Adipocyte (in vitro differentiated cells): ENCODE data around the gene AMOTL2.

Experiments used
- DNase-seq: peaks from one replicate; pipeline ENCODE4 v3.0.0-alpha.2; 2015; ENCODE audit warnings: low read depth
- H3K27me3 ChIP-seq: replicated peaks from 2 replicates; pipeline ENCODE4 v1.7.0; 2013; ENCODE audit warnings: mild to moderate bottlenecking, low read length, moderate library complexity; ENCODE audit not compliant: control insufficient read depth, insufficient read depth
- H3K36me3 ChIP-seq: 2 replicates; pipeline ENCODE4 v1.7.0; 2013; ENCODE audit warnings: low read length, mild to moderate bottlenecking, moderate library complexity; ENCODE audit not compliant: control insufficient read depth, insufficient read depth, severe bottlenecking
- H3K4me1 ChIP-seq: 2 replicates; pipeline ENCODE4 v1.7.0; 2013; ENCODE audit warnings: mild to moderate bottlenecking, low read length, moderate library complexity; ENCODE audit not compliant: control insufficient read depth, insufficient read depth
- H3K4me3 ChIP-seq: 2 replicates; pipeline ENCODE4 v1.7.0; 2013; ENCODE audit warnings: mild to moderate bottlenecking, low read length, moderate library complexity
- H3K9ac ChIP-seq: 2 replicates; pipeline ENCODE4 v1.7.0; 2013; ENCODE audit warnings: mild to moderate bottlenecking, low read length, moderate library complexity
- H3K9me3 ChIP-seq: 2 replicates; pipeline ENCODE4 v1.7.0; 2013; ENCODE audit warnings: mild to moderate bottlenecking, low read length, moderate library complexity; ENCODE audit not compliant: control insufficient read depth

Gene AMOTL2

DNA sequence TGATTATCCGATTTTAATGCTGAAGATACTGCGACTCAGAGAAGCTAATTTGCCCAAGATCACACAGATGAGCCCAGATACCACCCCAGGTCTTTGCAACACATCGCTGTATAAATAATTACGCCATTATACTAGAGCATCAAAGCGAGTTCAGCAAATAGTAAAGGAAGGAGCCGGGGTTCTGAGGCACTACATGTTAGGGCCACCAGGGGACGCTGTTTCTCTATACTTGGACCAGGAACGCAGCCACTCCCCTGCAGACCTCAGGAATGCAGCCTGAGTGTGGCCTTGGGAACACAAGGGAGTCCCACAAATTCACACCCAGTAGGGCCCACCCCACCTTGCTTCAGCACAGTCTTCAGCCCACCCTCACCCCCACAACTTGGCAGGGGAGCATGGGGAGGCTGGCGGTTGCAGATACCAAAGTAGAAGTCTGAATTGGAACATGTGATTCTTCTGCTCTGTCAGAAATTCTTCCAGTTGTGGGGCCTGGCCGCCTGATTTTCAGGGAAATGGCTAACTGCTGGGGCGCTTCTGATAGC, 65.8 kb downstream of the AMOTL2 start:
- Histone ChIP-seq H3K9ac (peak overlapping the region; percentile 86), H3K4me3 (peak overlapping the region; percentile 26), H3K27me3 (no peaks in the 10 kb centered on the region), H3K4me1 (peaks cover 52% of the 10 kb centered on the region), H3K36me3 (no peaks in the 10 kb centered on the region), H3K9me3 (no peaks in the 10 kb centered on the region)
- DNase-seq, result peak; percentile 93

DNA sequence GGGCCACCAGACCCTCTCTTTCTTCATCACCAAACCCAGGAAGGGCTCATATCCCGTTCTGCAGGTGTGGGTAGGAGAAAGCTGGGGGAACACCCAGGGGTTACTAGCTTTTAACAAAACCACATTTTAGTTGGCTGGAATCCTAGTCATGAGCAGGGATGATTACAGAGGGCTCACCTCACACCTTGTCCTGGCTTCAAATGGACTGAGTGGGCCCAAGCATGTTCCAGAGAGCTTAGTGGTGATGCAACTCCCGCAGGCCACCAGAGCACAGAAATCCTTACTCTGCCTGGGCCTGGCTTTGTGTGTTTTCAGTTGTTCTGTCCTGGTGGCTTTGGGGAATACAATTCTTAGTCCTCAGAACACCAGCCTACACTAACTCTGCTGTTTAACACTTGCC, 66.8 kb downstream of the AMOTL2 start:
- no peak for DNase-seq
- Histone ChIP-seq H3K4me3 (no peak overlapping the region), H3K9ac (no peak overlapping the region), H3K27me3 (no peaks in the 10 kb centered on the region), H3K9me3 (no peaks in the 10 kb centered on the region), H3K36me3 (no peaks in the 10 kb centered on the region), H3K4me1 (peaks cover 46% of the 10 kb centered on the region)

DNA sequence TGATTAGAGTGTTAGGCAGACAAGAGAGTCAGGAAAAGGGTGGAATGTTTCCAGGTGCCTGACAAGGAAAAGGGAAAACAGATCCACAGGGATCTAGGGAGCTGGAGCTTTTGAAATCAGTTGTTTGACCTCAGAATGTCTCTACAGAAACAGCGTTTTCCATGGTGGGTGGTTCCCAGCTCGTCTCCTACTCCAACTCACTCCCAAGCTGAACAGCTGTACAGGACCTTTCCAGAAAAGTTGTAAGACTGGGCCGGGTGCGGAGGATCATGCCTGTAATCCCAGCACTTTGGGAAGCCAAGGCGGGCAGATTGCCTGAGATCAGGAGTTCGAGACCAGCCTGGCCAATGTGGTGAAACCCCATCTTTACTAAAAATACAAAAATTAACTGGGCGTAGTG, 67.9 kb downstream of the AMOTL2 start:
- DNase-seq, result no peak
- Histone ChIP-seq H3K4me1 (peaks cover 35% of the 10 kb centered on the region), H3K36me3 (no peaks in the 10 kb centered on the region), H3K27me3 (no peaks in the 10 kb centered on the region), H3K9me3 (no peaks in the 10 kb centered on the region), H3K4me3 (no peak overlapping the region), H3K9ac (no peak overlapping the region)
